GM19099 (cell line): ENCODE measurements around the gene GNS.

ENCODE experiments used
- POLR2A ChIP-seq: IDR thresholded peaks from 3 replicates; pipeline ENCODE4 v1.6.1; 2011; ENCODE audit warnings: low read depth; ENCODE audit not compliant: insufficient read length; ENCODE audit errors: extremely low read depth

The GNS gene

GRCh38 chr12:64759035-64759894 is at the start of gene GNS:
TSS of gene GNS (minus strand) at chr12:64759406. CDS start at chr12:64759276, 130 bp downstream.
- peak; percentile 57 for TF ChIP-seq POLR2A

- TF ChIP-seq POLR2A = no peak
These were observed 48.9 kb upstream of the GNS start for GRCh38 chr12:64808110-64808509.

GRCh38 chr12:64806593-64807460 is 47.6 kb upstream of the GNS start:
- TF ChIP-seq POLR2A = no peak

- TF ChIP-seq POLR2A = no peak
These were observed 47.0 kb upstream of the GNS start for GRCh38 chr12:64806173-64806572.

GRCh38 chr12:64801381-64801780 is 42.2 kb upstream of the GNS start:
- no peak for TF ChIP-seq POLR2A

- TF ChIP-seq POLR2A = no peak
These were observed 41.4 kb upstream of the GNS start for GRCh38 chr12:64800640-64801039.

- no peak for TF ChIP-seq POLR2A
These were observed 39.0 kb upstream of the GNS start for GRCh38 chr12:64798165-64798564.

- no peak for TF ChIP-seq POLR2A
These were observed 38.0 kb upstream of the GNS start for GRCh38 chr12:64797156-64797555.

GRCh38 chr12:64796205-64796845 is 37.1 kb upstream of the GNS start:
- TF ChIP-seq POLR2A = no peak

GRCh38 chr12:64794305-64794704 is 35.1 kb upstream of the GNS start:
- no peak for TF ChIP-seq POLR2A

- TF ChIP-seq POLR2A = no peak
These were observed 34.4 kb upstream of the GNS start for GRCh38 chr12:64793610-64794009.

- no peak for TF ChIP-seq POLR2A
These were observed 32.9 kb upstream of the GNS start for GRCh38 chr12:64792128-64792527.

GRCh38 chr12:64791036-64791435 is 31.8 kb upstream of the GNS start:
- TF ChIP-seq POLR2A = no peak

- TF ChIP-seq POLR2A = no peak
These were observed 31.0 kb upstream of the GNS start for GRCh38 chr12:64790166-64790565.

- TF ChIP-seq POLR2A = no peak
These were observed 26.6 kb upstream of the GNS start for GRCh38 chr12:64785838-64786237.
